IPS DF 4.7 (cell line): Measurements from ENCODE around the gene RANBP3L.
"Not testable (repeated sequence)": the region's sequence is repeated elsewhere in the genome, so short reads cannot be mapped to it uniquely, and the experiment has no call there.

Source experiments
- DNase-seq: peaks from one replicate; pipeline ENCODE4 v3.0.0-alpha.2; 2013; ENCODE audit warnings: low spot score; ENCODE audit errors: extremely low read depth

Gene RANBP3L

GRCh38 chr5:36285837-36286615 is 15.7 kb downstream of the RANBP3L start:
- no peak for DNase-seq

GRCh38 chr5:36283775-36284174 is 17.9 kb downstream of the RANBP3L start:
- not testable (repeated sequence) for DNase-seq

GRCh38 chr5:36281626-36282025 is 20.1 kb downstream of the RANBP3L start:
- DNase-seq, result no peak

- no peak for DNase-seq
Observed at GRCh38 chr5:36279054-36279698, 22.5 kb downstream of the RANBP3L start.

- DNase-seq, result no peak
Observed at GRCh38 chr5:36277521-36278176, 24.1 kb downstream of the RANBP3L start.

- DNase-seq, result no peak
Observed at GRCh38 chr5:36276864-36277263, 24.8 kb downstream of the RANBP3L start.

- DNase-seq, result no peak
Observed at GRCh38 chr5:36273809-36274526, 27.7 kb downstream of the RANBP3L start.

- DNase-seq, result no peak
Observed at GRCh38 chr5:36272136-36272690, 29.5 kb downstream of the RANBP3L start.

GRCh38 chr5:36270876-36271575 is 30.7 kb downstream of the RANBP3L start:
- DNase-seq, result no peak

GRCh38 chr5:36270175-36270574 is 31.5 kb downstream of the RANBP3L start:
- no peak for DNase-seq

- no peak for DNase-seq
Observed at GRCh38 chr5:36269478-36269877, 32.2 kb downstream of the RANBP3L start.

GRCh38 chr5:36267905-36268304 is 33.8 kb downstream of the RANBP3L start:
- DNase-seq, result no peak

- no peak for DNase-seq
Observed at GRCh38 chr5:36264202-36264760, 37.4 kb downstream of the RANBP3L start.

- DNase-seq, result no peak
Observed at GRCh38 chr5:36261186-36261585, 40.5 kb downstream of the RANBP3L start.

GRCh38 chr5:36253575-36253974 is 48.1 kb downstream of the RANBP3L start:
- no peak for DNase-seq

- DNase-seq, result no peak
Observed at GRCh38 chr5:36252722-36253365, 48.9 kb downstream of the RANBP3L start.

- no peak for DNase-seq
Observed at GRCh38 chr5:36251218-36251617, 50.5 kb downstream of the RANBP3L start.

- no peak for DNase-seq
Observed at GRCh38 chr5:36250427-36250826, 51.3 kb downstream of the RANBP3L start.

- no peak for DNase-seq
Observed at GRCh38 chr5:36246036-36246800, 55.5 kb downstream of the RANBP3L start.
